ENCODE results near the gene LRRC53. TPM values are rescaled to one million over a fixed set of nuclear protein-coding genes. Genes with fewer than 3 reads are reported as not detected.

Gene LRRC53
- total and polyA plus RNA-seq, 9 donors = not detected

GRCh38 chr1:74504125-74504932 lies 8.1 kb downstream of the LRRC53 start:
- H3K27me3 ChIP-seq = no peaks in the 10 kb centered on the region
- peak in 3 of 5 donors; percentile 23 to 37 (median 33) for DNase-seq
- no peak overlapping the region for H3K4me3 ChIP-seq
- TF ChIP-seq POLR2A (IDR thresholded peaks at IDR 0.05) (no peak), EP300 (IDR thresholded peaks at IDR 0.05) (no peak)
- TF ChIP-seq, protein P1, sequence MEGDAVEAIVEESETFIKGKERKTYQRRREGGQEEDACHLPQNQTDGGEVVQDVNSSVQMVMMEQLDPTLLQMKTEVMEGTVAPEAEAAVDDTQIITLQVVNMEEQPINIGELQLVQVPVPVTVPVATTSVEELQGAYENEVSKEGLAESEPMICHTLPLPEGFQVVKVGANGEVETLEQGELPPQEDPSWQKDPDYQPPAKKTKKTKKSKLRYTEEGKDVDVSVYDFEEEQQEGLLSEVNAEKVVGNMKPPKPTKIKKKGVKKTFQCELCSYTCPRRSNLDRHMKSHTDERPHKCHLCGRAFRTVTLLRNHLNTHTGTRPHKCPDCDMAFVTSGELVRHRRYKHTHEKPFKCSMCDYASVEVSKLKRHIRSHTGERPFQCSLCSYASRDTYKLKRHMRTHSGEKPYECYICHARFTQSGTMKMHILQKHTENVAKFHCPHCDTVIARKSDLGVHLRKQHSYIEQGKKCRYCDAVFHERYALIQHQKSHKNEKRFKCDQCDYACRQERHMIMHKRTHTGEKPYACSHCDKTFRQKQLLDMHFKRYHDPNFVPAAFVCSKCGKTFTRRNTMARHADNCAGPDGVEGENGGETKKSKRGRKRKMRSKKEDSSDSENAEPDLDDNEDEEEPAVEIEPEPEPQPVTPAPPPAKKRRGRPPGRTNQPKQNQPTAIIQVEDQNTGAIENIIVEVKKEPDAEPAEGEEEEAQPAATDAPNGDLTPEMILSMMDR (IDR thresholded peaks at IDR 0.05) = no peak
- H3K9me3 ChIP-seq = no peaks in the 10 kb centered on the region
- H3K4me1 ChIP-seq (ENCODE audit: insufficient read depth) = no peaks in the 10 kb centered on the region
- WGBS, 3 donors = 54% methylated on average over 15 of the region's 15 CpGs
- H3K36me3 ChIP-seq = no peaks in the 10 kb centered on the region
- H3K27ac ChIP-seq = no peak overlapping the region
- intact Hi-C loops (cut with DNase I) = no loop called here

- intact Hi-C loops (cut with DNase I) = no loop called here
- 71 to 77% (median 71%) methylated on average over 2 of the region's 2 CpGs for WGBS, 3 donors
- H3K27ac ChIP-seq = no peak overlapping the region
Observed at GRCh38 chr1:74502858-74503257, 9.6 kb downstream of the LRRC53 start.

DNA sequence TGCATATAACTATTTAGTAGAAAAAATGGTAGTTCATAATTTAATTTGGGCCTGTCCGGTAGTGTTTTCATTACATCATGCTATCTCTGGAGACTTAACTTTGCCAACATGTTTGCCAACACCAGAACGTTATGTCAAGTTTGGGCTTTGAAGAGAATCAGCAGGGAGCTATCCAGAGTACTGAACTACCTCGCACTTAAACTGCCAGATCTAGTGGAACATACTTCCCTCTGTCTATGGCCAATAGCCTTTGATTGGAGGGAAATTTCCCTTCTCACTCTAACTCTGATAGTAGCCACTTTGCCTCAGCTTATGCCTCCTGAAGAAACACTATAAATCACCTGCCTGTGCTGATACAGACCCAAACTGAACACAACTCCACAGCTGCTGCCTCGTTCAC lies 10.0 kb downstream of the LRRC53 start:
- Histone ChIP-seq H3K36me3 (no peaks in the 10 kb centered on the region), H3K27me3 (no peaks in the 10 kb centered on the region), H3K9me3 (no peaks in the 10 kb centered on the region), H3K27ac (no peak overlapping the region), H3K4me3 (no peak overlapping the region), H3K4me1 (ENCODE audit: insufficient read depth) (no peaks in the 10 kb centered on the region)
- TF ChIP-seq, protein P1 (IDR thresholded peaks at IDR 0.05) = no peak
- TF ChIP-seq EP300 (IDR thresholded peaks at IDR 0.05) (no peak), POLR2A (IDR thresholded peaks at IDR 0.05) (no peak)
- DNase-seq = no peak
- 18 to 22% (median 22%) methylated on average over 4 of the region's 4 CpGs for WGBS, 3 donors
- intact Hi-C loops (cut with DNase I) = no loop called here

More at GRCh38 chr1:74502858-74503257, 9.6 kb downstream of the LRRC53 start:
- TF ChIP-seq, protein P1 (IDR thresholded peaks at IDR 0.05) = no peak
- TF ChIP-seq POLR2A (IDR thresholded peaks at IDR 0.05) (no peak), EP300 (IDR thresholded peaks at IDR 0.05) (no peak)
- H3K9me3 ChIP-seq = no peaks in the 10 kb centered on the region
- H3K4me3 ChIP-seq = no peak overlapping the region
- H3K36me3 ChIP-seq = no peaks in the 10 kb centered on the region
- no peaks in the 10 kb centered on the region for H3K4me1 ChIP-seq (ENCODE audit: insufficient read depth)
- no peaks in the 10 kb centered on the region for H3K27me3 ChIP-seq
- DNase-seq = no peak

GRCh38 chr1:74498901-74499300 lies 13.5 kb downstream of the LRRC53 start:
- intact Hi-C loops (cut with DNase I) = no loop called here
- TF ChIP-seq, protein P1 (IDR thresholded peaks at IDR 0.05) = no peak
- TF ChIP-seq POLR2A (IDR thresholded peaks at IDR 0.05) (no peak), EP300 (IDR thresholded peaks at IDR 0.05) (no peak)
- H3K36me3 ChIP-seq = no peaks in the 10 kb centered on the region
- WGBS, 3 donors = 92 to 97% (median 94%) methylated on average over 3 of the region's 3 CpGs
- H3K4me1 ChIP-seq (ENCODE audit: insufficient read depth) = no peaks in the 10 kb centered on the region
- no peak overlapping the region for H3K27ac ChIP-seq
- no peaks in the 10 kb centered on the region for H3K9me3 ChIP-seq
- no peaks in the 10 kb centered on the region for H3K27me3 ChIP-seq
- DNase-seq = no peak
- no peak overlapping the region for H3K4me3 ChIP-seq
